Panc1 (cell line): ENCODE measurements around the gene EQTN. TPM values are rescaled to one million over a fixed set of nuclear protein-coding genes. Genes with fewer than 3 reads are reported as not detected.

ENCODE experiments used
- ATAC-seq: fragments of 200-7000 bp; cut with Tn5 transposase; 2 replicates; pipeline ENCODE4 v1.9.1; 2020; ENCODE audit warnings: mild to moderate bottlenecking, moderate library complexity
- BruUV-seq: library from RNA; stranded (reverse); fragments of 400-500 nt; replicated peaks from 2 replicates; lab custom pipeline; 2021; lab: Mats Ljungman, UMichigan
- CTCF ChIA-PET: fragments of 300-600 bp; sonication (Branson Sonifier 250); formaldehyde crosslinking; loops from one replicate; lab custom pipeline; 2022; ENCODE audit warnings: antibody characterized with exemption; lab: Charles Lee
- POLR2A ChIA-PET: fragments of 300-600 bp; sonication (Branson Sonifier 250); formaldehyde crosslinking; loops from one replicate; lab custom pipeline; 2022; ENCODE audit warnings: antibody characterized with exemption; lab: Charles Lee
- DNase-seq: peaks from one replicate; pipeline ENCODE4 v3.0.0-alpha.2; 2010; ENCODE audit warnings: low read depth, low spot score
- H3K27ac ChIP-seq: 2 replicates; pipeline ENCODE4 v1.5.1; 2011; ENCODE audit warnings: mild to moderate bottlenecking, low read length, inconsistent platforms
- H3K27me3 ChIP-seq: fragments of 200-500 bp; sonication (Bioruptor generic); 2 replicates; pipeline ENCODE4 v1.6.0; 2014; ENCODE audit warnings: low read length, inconsistent platforms; ENCODE audit not compliant: control insufficient read depth, insufficient read depth
- H3K36me3 ChIP-seq: fragments of 200-500 bp; sonication (Bioruptor generic); 2 replicates; pipeline ENCODE4 v1.5.1; 2014; ENCODE audit warnings: inconsistent platforms, mild to moderate bottlenecking, low read length, moderate library complexity; ENCODE audit not compliant: control insufficient read depth, insufficient read depth
- H3K4me1 ChIP-seq: 2 replicates; pipeline ENCODE4 v1.5.1; 2011; ENCODE audit warnings: inconsistent platforms, mild to moderate bottlenecking, low read length, moderate library complexity; ENCODE audit not compliant: control insufficient read depth, insufficient read depth
- H3K4me3 ChIP-seq, 2 experiments: 2 replicates each; pipeline ENCODE4 v1.5.1; 2011 to 2012; ENCODE audit warnings: low read depth in 2 of 2, low read length in 2 of 2, mild to moderate bottlenecking in 2 of 2, inconsistent platforms in 1 of 2, moderate library complexity in 1 of 2
- H3K9me3 ChIP-seq: fragments of 200-500 bp; sonication (Bioruptor generic); 2 replicates; pipeline ENCODE4 v1.5.1; 2014; ENCODE audit warnings: low read depth, mild to moderate bottlenecking, inconsistent platforms, low read length, moderate library complexity; ENCODE audit not compliant: control insufficient read depth, insufficient read depth
- POLR2AphosphoS5 ChIP-seq: IDR thresholded peaks from 2 replicates; pipeline ENCODE4 v1.6.1; 2012; ENCODE audit warnings: mild to moderate bottlenecking, low read depth, low read length, moderate library complexity
- REST ChIP-seq, 2 experiments: IDR thresholded peaks; 2 replicates each; pipeline ENCODE4 v1.6.1; 2011 to 2012; ENCODE audit warnings: low read depth in 2 of 2, control low read depth in 1 of 2, low read length in 1 of 2, mild to moderate bottlenecking in 1 of 2, moderate library complexity in 1 of 2; ENCODE audit not compliant: insufficient read depth in 1 of 2
- SIN3A ChIP-seq: IDR thresholded peaks from 2 replicates; pipeline ENCODE4 v1.6.1; 2012; ENCODE audit warnings: low read depth, mild to moderate bottlenecking, low read length, moderate library complexity, borderline replicate concordance; ENCODE audit not compliant: insufficient read depth
- TCF7L2 ChIP-seq: IDR thresholded peaks from 2 replicates; pipeline ENCODE4 v1.6.1; 2011; ENCODE audit warnings: mild to moderate bottlenecking, low read depth, low read length, inconsistent platforms
- in situ Hi-C: cut with HindIII; loops from 2 replicates; pipeline ENCODE4 v1.10.0; 2016; ENCODE audit warnings: low sequenced_read_pairs, low pct_unique_long_range_greater_than_20kb
- intact Hi-C: fragments of 100-400 bp; cut with micrococcal nuclease; formaldehyde crosslinking; loops from one replicate; pipeline ENCODE4 v1.10.0; 2022; ENCODE audit not compliant: unreplicated experiment
- total RNA-seq: library from RNA; stranded (reverse); gene quantifications from one replicate; pipeline ENCODE4 v1.2.1, GENCODE V29; 2021; ENCODE audit not compliant: unreplicated experiment
- TF ChIP-seq, protein P1 (sequence below): fragments of 450-650 bp; IDR thresholded peaks from 2 replicates; pipeline ENCODE4 v1.5.1; 2017; ENCODE audit warnings: mild to moderate bottlenecking

The EQTN gene
- total RNA-seq, 1 experiment from 2014 or later, result not detected

- no peaks in the 10 kb centered on the region for H3K27me3 ChIP-seq
- no peak for DNase-seq
- BruUV-seq, result no TSS peak
- ATAC-seq, result no peak
- H3K27ac ChIP-seq, result no peak overlapping the region
- in situ Hi-C loops (no loop called here), intact Hi-C loops (no loop called here)
- H3K36me3 ChIP-seq, result no peaks in the 10 kb centered on the region
- ChIA-PET CTCF (no interaction called here), POLR2A (no interaction called here)
- TF ChIP-seq, protein P1, sequence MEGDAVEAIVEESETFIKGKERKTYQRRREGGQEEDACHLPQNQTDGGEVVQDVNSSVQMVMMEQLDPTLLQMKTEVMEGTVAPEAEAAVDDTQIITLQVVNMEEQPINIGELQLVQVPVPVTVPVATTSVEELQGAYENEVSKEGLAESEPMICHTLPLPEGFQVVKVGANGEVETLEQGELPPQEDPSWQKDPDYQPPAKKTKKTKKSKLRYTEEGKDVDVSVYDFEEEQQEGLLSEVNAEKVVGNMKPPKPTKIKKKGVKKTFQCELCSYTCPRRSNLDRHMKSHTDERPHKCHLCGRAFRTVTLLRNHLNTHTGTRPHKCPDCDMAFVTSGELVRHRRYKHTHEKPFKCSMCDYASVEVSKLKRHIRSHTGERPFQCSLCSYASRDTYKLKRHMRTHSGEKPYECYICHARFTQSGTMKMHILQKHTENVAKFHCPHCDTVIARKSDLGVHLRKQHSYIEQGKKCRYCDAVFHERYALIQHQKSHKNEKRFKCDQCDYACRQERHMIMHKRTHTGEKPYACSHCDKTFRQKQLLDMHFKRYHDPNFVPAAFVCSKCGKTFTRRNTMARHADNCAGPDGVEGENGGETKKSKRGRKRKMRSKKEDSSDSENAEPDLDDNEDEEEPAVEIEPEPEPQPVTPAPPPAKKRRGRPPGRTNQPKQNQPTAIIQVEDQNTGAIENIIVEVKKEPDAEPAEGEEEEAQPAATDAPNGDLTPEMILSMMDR, result no peak
- TF ChIP-seq TCF7L2 (no peak), SIN3A (no peak), REST (IDR thresholded peaks at IDR 0.05; ENCODE audit: insufficient read depth in 1 of 2, low read depth in 2 of 2, low read length in 1 of 2) (no peak), POLR2AphosphoS5 (no peak)
- H3K4me3 ChIP-seq, result no peak overlapping the region
- no peaks in the 10 kb centered on the region for H3K9me3 ChIP-seq
- no peaks in the 10 kb centered on the region for H3K4me1 ChIP-seq
These were observed 3.0 kb downstream of the EQTN start for GRCh38 chr9:27293996-27294395.

- ATAC-seq, result no peak
- Histone ChIP-seq H3K36me3 (no peaks in the 10 kb centered on the region), H3K9me3 (no peaks in the 10 kb centered on the region), H3K27ac (no peak overlapping the region), H3K27me3 (no peaks in the 10 kb centered on the region), H3K4me1 (no peaks in the 10 kb centered on the region), H3K4me3 (no peak overlapping the region)
- in situ Hi-C loops, result no loop called here
- CTCF ChIA-PET, result no interaction called here
- TF ChIP-seq SIN3A (no peak), TCF7L2 (no peak), REST (IDR thresholded peaks at IDR 0.05; ENCODE audit: insufficient read depth in 1 of 2, low read depth in 2 of 2, low read length in 1 of 2) (no peak), POLR2AphosphoS5 (no peak)
- TF ChIP-seq, protein P1, result no peak
- POLR2A ChIA-PET, result no interaction called here
- intact Hi-C loops, result no loop called here
- no peak for DNase-seq
- BruUV-seq, result no TSS peak
These were observed 4.1 kb downstream of the EQTN start for GRCh38 chr9:27292659-27293405.
